Measurements from ENCODE around the gene OPA1. TPM values are rescaled to one million over a fixed set of nuclear protein-coding genes. Genes with fewer than 3 reads are reported as not detected.

The OPA1 gene, protein sequence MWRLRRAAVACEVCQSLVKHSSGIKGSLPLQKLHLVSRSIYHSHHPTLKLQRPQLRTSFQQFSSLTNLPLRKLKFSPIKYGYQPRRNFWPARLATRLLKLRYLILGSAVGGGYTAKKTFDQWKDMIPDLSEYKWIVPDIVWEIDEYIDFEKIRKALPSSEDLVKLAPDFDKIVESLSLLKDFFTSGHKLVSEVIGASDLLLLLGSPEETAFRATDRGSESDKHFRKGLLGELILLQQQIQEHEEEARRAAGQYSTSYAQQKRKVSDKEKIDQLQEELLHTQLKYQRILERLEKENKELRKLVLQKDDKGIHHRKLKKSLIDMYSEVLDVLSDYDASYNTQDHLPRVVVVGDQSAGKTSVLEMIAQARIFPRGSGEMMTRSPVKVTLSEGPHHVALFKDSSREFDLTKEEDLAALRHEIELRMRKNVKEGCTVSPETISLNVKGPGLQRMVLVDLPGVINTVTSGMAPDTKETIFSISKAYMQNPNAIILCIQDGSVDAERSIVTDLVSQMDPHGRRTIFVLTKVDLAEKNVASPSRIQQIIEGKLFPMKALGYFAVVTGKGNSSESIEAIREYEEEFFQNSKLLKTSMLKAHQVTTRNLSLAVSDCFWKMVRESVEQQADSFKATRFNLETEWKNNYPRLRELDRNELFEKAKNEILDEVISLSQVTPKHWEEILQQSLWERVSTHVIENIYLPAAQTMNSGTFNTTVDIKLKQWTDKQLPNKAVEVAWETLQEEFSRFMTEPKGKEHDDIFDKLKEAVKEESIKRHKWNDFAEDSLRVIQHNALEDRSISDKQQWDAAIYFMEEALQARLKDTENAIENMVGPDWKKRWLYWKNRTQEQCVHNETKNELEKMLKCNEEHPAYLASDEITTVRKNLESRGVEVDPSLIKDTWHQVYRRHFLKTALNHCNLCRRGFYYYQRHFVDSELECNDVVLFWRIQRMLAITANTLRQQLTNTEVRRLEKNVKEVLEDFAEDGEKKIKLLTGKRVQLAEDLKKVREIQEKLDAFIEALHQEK
- total RNA-seq (2014; rRNA removed; shearing (Covaris generic)), result 84.3 and 88.0 TPM in 2 replicates

DNA sequence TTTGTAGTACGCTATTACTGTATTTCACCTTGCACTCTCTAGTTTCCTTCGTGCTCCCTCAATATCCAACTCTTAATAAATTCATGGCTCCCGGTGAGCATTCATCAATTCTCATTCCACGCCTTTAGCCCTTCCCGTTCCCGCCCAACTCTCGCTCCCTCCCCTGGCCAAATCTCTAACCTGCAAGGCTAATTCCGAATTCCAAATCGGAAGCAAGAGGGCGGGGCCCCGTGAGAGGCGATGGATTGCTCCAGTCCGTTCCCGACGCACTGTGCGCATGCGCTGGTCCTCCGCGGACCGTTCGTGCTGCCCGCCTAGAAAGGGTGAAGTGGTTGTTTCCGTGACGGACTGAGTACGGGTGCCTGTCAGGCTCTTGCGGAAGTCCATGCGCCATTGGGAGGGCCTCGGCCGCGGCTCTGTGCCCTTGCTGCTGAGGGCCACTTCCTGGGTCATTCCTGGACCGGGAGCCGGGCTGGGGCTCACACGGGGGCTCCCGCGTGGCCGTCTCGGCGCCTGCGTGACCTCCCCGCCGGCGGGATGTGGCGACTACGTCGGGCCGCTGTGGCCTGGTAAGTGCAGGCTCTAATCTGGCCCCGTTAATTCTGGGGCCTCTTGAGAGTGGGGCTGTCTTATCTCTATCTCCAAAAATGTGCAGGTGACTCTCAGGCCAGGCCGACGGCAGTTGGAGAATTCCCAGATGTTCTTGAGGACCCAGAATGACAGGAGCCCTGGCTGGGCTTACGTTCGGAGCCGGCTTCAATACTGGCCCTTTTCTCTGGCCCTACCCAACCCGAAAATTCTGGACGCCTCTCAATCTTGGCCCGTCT lies at the start of gene OPA1:
TSS of gene OPA1 (plus strand) at position 368 of the 827 bp plus-strand sequence. CDS start at position 538, 170 bp downstream.
- Histone ChIP-seq H3K4me1 (no peaks in the 10 kb centered on the region; the same call in none of the 2 replicates), H3K36me3 (peaks cover 11% of the 10 kb centered on the region), H3K9me3 (replicated peaks) (no peaks in the 10 kb centered on the region), H3K27ac (peak within 1 kb of the TSS; percentile 69), H3K4me3 (peak within 1 kb of the TSS; percentile 70), H3K27me3 (no peaks in the 10 kb centered on the region)
- DNase-seq, result peak; percentile 99

DNA sequence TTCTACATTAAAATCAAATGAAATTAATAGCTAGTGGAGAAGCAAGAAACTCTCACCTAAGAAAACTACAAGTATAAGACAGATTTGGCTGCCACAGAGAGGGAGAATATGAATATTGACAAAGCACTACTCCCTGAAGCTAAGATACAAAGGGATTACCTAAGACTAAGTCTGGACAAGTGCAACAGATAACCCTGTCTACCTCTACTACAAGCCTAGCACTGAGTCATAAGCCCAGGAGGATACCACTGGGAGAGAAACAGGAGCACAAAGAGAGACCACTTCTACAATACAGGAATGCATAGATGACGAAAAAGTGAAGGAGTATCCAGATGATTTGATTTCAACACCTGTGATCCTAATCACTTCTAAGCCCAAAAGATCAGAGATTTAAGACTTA lies 48.7 kb upstream of the OPA1 start:
- Histone ChIP-seq H3K9me3 (replicated peaks) (0 out of 2 replicates have a peak, but pooled peaks cover 3% of the 10 kb centered on the region), H3K4me3 (no peak overlapping the region), H3K4me1 (no peaks in the 10 kb centered on the region), H3K27ac (no peak overlapping the region), H3K36me3 (no peaks in the 10 kb centered on the region), H3K27me3 (no peaks in the 10 kb centered on the region)
- no peak for DNase-seq

DNA sequence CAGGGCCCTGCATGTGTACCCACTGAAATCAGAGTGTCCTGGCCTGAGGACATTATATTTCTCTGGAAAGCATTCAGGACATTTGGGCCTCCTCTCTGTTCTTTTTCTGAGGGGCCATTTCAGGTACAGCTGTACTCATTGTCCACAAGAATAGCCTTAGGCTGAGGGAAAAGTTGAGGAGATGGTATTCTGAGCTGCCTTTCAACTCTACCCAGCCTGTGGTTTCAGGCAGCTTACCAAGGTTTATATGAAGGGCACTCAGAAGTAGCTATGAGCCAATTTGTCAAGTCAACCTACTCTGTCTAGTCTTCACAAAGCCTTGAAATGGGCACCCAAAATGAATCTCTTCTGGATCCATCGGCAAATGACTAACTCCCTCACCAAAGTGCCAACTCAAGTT lies 47.7 kb upstream of the OPA1 start:
- Histone ChIP-seq H3K4me1 (no peaks in the 10 kb centered on the region), H3K9me3 (replicated peaks) (0 out of 2 replicates have a peak, but pooled peaks cover 3% of the 10 kb centered on the region), H3K4me3 (no peak overlapping the region), H3K27ac (no peak overlapping the region), H3K27me3 (no peaks in the 10 kb centered on the region), H3K36me3 (no peaks in the 10 kb centered on the region)
- DNase-seq, result no peak

DNA sequence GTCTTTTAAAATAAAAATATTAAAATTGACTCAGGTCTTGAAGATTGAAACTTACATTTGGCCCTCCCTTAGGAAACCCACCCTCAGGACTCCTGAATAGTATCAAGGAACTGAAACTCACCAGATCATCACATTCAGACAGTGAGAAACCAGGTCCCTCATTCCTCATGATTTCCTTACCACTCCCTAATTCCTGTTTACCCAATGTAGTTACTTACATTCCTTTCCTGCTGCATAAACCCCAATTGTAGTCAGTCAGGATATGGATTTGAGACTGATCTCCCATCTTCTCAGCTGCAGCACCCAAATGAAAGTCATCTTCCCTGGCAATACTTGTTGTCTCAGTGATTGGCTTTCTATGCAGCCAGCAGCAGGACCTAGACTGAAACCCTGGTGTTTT lies 46.9 kb upstream of the OPA1 start:
- no peaks in the 10 kb centered on the region for H3K4me1 ChIP-seq
- no peak for DNase-seq
- no peak overlapping the region for H3K27ac ChIP-seq
- H3K27me3 ChIP-seq, result no peaks in the 10 kb centered on the region
- H3K9me3 ChIP-seq (replicated peaks), result 0 out of 2 replicates have a peak, but pooled peaks cover 3% of the 10 kb centered on the region
- H3K4me3 ChIP-seq, result no peak overlapping the region
- no peaks in the 10 kb centered on the region for H3K36me3 ChIP-seq

DNA sequence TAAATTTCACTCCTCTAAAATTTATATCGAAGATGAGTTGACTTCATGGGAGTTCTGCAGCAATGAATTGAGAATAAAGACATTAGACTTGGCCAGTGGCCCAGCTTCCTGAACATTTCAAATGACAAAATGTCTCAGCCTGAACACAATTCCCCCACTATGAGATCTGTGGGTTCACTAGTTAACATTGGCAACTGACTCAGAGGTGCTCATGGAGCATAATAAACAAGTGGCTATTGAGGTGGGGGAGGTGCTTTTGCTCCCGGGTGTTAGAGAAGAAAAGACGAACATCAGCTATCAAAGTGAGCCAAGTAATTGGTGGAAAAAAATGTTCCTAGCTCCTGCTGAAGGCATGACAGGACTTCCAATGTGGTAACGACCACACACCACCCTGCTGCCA lies 44.6 kb upstream of the OPA1 start:
- no peak for DNase-seq
- Histone ChIP-seq H3K27ac (no peak overlapping the region), H3K4me3 (no peak overlapping the region), H3K4me1 (no peaks in the 10 kb centered on the region), H3K27me3 (no peaks in the 10 kb centered on the region), H3K9me3 (replicated peaks) (0 out of 2 replicates have a peak, but pooled peaks cover 3% of the 10 kb centered on the region), H3K36me3 (no peaks in the 10 kb centered on the region)

DNA sequence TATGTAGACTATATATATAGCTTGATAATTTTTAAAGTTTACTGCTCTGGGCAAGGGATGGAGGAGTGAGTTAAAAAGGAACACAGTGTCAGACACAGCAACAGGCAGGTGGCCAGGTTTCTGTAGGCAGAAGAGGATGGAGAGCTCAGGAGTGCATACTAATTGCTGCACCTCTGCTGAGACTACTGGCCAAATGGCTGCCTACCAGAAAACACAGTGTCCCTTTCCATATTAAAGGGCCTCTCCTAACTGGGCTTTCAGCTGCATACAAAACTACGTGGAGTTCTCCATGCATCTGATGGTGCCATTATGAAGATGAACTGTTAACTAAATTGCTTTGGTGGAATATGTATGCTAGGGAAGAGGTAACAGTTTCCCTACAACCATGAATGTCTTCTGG lies 40.1 kb upstream of the OPA1 start:
- no peaks in the 10 kb centered on the region for H3K36me3 ChIP-seq
- H3K27ac ChIP-seq, result no peak overlapping the region
- no peaks in the 10 kb centered on the region for H3K9me3 ChIP-seq (replicated peaks)
- no peak overlapping the region for H3K4me3 ChIP-seq
- H3K27me3 ChIP-seq, result no peaks in the 10 kb centered on the region
- H3K4me1 ChIP-seq, result peaks cover 6% of the 10 kb centered on the region; the same call in 1 of the 2 replicates
- DNase-seq, result no peak

DNA sequence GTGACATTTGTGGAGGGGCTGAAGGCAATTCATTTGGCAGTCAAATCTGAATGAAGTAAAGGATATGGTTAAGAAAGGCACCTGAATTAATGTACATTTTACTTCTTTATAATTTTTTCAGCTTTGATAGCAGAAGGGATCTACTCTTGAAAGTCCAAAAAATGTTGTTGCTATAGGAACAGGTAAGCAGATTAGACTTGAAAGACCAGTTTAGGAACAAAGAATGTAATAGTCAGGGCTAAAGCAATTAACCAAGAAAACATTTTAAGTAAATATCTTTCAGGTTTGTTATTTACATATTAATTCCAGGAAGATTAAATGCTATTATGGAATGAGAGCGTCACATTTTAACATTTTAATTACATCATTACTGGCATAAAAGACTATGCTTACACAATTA lies 39.4 kb upstream of the OPA1 start:
- Histone ChIP-seq H3K4me1 (peaks cover 6% of the 10 kb centered on the region; the same call in 1 of the 2 replicates), H3K4me3 (no peak overlapping the region), H3K27ac (no peak overlapping the region), H3K36me3 (no peaks in the 10 kb centered on the region), H3K9me3 (replicated peaks) (no peaks in the 10 kb centered on the region), H3K27me3 (no peaks in the 10 kb centered on the region)
- DNase-seq, result no peak

DNA sequence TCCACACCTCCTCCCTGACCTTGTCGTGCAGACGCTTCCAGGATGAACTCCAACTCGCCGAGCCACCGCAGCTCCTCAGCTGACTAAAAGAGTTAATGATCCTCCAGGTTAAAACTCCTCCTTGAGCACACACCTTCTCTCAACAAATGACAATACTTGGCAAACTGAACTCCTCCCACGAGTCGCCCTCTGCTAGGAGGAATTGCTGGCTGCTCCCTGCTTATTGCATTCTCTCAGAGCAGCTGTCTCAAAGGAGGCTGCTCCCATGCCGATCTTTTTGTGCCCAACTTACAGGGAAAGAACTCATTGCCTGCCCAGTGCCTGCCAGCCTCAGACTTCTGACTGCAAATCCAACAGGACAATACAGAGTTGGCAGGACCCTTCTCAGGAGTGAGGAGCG lies 38.2 kb upstream of the OPA1 start, which contains the start of gene ATP13A4:
TSS of gene ATP13A4 (minus strand) at position 85 of the 400 bp plus-strand sequence. CDS start 96 bp downstream, outside the sequence.
- Histone ChIP-seq H3K4me1 (peaks cover 13% of the 10 kb centered on the region; the same call in 1 of the 2 replicates), H3K36me3 (no peaks in the 10 kb centered on the region), H3K9me3 (replicated peaks) (no peaks in the 10 kb centered on the region), H3K27ac (no peak within 1 kb of the TSS), H3K4me3 (no peak within 1 kb of the TSS), H3K27me3 (no peaks in the 10 kb centered on the region)
- no peak for DNase-seq

DNA sequence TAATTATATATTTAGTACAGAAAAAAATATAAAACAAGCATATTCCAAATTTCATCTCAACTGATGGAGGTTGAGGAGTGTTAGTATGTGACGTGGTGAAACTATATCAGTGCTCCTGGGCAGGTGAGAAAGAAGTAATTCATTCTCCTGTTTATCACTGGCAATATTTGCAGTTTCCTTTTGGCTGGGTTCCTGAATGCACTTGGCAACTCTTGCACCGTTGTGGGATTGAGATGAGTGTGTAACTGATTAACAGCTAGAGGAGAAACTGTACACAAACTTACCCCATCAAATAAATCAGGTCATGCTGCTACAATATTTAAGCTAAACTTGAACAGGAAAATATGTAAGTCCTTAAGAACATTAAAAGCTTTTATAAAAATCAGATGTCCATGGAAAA lies 36.2 kb upstream of the OPA1 start:
- Histone ChIP-seq H3K27me3 (no peaks in the 10 kb centered on the region), H3K27ac (no peak overlapping the region), H3K36me3 (no peaks in the 10 kb centered on the region), H3K4me1 (peaks cover 14% of the 10 kb centered on the region; the same call in 1 of the 2 replicates), H3K4me3 (no peak overlapping the region), H3K9me3 (replicated peaks) (no peaks in the 10 kb centered on the region)
- DNase-seq, result no peak

DNA sequence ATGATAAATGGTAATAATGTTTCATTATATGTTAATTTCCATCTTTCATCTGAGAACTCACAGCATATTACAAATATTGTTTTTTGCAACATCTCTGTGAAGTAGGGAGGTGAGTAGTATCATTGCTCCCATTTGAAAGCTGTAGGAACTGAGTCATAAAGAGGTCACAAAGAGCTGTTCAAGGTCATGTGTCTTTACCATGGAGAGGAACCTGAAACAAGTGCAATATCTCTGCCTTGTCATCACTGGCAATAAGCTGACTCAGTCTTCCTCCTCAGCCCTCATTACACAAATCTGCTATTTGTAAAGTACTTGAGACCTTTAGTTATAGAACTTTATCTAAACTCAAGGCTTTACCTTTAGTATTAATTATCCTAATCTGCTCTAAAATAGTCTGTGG lies 33.9 kb upstream of the OPA1 start:
- peaks cover 14% of the 10 kb centered on the region; the same call in 1 of the 2 replicates for H3K4me1 ChIP-seq
- DNase-seq, result no peak
- H3K36me3 ChIP-seq, result no peaks in the 10 kb centered on the region
- H3K27me3 ChIP-seq, result no peaks in the 10 kb centered on the region
- no peak overlapping the region for H3K4me3 ChIP-seq
- H3K9me3 ChIP-seq (replicated peaks), result no peaks in the 10 kb centered on the region
- H3K27ac ChIP-seq, result no peak overlapping the region

DNA sequence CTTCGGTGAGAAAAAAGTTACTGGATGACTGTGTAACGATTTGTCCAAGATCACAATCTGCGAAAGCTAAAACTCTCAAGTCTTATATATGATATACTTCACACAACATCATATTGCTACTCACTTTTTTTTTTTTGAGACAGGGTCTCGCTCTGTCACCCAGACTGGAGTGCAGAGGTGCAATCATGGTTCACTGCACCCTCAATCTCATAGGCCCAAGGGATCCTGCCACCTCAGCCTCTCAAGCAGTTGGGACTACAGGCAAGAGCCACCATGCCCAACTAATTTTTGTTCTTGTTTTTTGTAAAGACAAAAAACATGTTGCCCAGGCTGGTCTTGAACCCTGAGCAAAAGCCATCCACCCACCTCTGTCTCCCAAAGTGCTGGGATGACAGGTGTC lies 32.9 kb upstream of the OPA1 start:
- DNase-seq, result no peak
- Histone ChIP-seq H3K36me3 (no peaks in the 10 kb centered on the region), H3K27me3 (no peaks in the 10 kb centered on the region), H3K9me3 (replicated peaks) (no peaks in the 10 kb centered on the region), H3K4me1 (peaks cover 14% of the 10 kb centered on the region; the same call in 1 of the 2 replicates), H3K4me3 (no peak overlapping the region), H3K27ac (no peak overlapping the region)

DNA sequence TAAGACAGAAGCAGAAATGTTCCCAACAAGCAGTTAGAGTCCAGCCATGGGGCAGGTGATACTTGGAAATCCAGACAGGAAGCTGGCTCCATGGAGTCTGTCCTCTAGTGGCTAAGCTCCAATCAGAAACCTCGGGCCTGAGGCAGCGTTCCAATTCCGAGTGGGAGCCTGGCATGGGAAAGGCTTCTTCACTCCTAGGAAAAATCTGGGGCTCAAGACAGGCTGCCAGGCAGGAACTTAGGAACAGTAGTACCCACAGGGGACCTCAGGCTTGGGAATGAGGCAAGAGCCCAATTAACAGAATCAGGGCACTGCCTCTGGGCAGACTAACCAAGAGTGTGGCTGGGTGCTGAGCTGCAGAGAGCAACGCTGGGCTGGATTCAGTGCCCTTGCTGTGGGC lies 32.1 kb upstream of the OPA1 start:
- H3K4me1 ChIP-seq, result peaks cover 14% of the 10 kb centered on the region; the same call in 1 of the 2 replicates
- H3K36me3 ChIP-seq, result no peaks in the 10 kb centered on the region
- no peak overlapping the region for H3K4me3 ChIP-seq
- no peaks in the 10 kb centered on the region for H3K9me3 ChIP-seq (replicated peaks)
- H3K27ac ChIP-seq, result no peak overlapping the region
- H3K27me3 ChIP-seq, result no peaks in the 10 kb centered on the region
- peak in 1 of 2 experiments; percentile 27 for DNase-seq

DNA sequence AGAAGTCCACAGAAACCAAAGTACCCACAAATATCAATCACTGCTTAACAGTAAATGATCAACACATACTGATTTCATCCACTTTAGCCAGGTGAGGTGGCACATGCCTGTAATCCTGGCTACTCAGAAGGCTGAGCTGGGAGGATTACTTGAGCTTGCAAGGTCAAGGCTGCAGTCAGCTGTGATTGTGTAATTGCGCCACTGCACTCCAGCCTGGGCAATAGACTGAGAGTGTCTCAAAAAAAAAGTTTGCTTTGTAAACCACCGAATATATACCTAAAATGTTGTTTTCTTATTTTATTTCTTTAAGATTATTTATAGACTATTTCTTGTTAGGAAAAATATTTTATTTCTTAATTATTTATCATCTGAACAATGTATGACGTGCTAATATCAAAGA lies 29.6 kb upstream of the OPA1 start:
- no peaks in the 10 kb centered on the region for H3K36me3 ChIP-seq
- no peak for DNase-seq
- H3K9me3 ChIP-seq (replicated peaks), result no peaks in the 10 kb centered on the region
- no peak overlapping the region for H3K27ac ChIP-seq
- H3K4me3 ChIP-seq, result no peak overlapping the region
- peaks cover 8% of the 10 kb centered on the region; the same call in 1 of the 2 replicates for H3K4me1 ChIP-seq
- H3K27me3 ChIP-seq, result no peaks in the 10 kb centered on the region

DNA sequence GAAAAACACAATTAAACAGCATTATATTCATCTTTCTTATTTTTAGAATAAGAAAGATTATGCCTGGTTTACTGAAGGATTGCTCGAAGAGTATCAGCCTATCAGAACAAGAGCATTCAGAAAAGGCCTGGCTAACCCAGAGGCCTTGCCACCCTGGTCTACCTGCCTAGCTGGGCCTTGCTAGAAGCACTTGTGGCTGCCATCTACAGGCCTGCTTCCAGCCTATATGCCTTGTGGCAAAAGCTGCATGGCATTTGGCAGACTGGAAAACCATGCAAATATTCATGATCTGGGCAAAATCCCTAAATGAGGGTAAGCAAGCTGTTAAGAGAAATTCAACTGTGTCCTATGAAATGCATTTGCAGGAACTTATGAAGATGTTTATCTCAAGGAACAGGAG lies 29.0 kb upstream of the OPA1 start:
- H3K9me3 ChIP-seq (replicated peaks), result no peaks in the 10 kb centered on the region
- H3K27me3 ChIP-seq, result no peaks in the 10 kb centered on the region
- H3K4me3 ChIP-seq, result no peak overlapping the region
- H3K27ac ChIP-seq, result no peak overlapping the region
- H3K36me3 ChIP-seq, result no peaks in the 10 kb centered on the region
- DNase-seq, result no peak
- H3K4me1 ChIP-seq, result peaks cover 8% of the 10 kb centered on the region; the same call in 1 of the 2 replicates

All from SJCRH30 (cell line).